ENCODE results near the gene FADS2.

DNA sequence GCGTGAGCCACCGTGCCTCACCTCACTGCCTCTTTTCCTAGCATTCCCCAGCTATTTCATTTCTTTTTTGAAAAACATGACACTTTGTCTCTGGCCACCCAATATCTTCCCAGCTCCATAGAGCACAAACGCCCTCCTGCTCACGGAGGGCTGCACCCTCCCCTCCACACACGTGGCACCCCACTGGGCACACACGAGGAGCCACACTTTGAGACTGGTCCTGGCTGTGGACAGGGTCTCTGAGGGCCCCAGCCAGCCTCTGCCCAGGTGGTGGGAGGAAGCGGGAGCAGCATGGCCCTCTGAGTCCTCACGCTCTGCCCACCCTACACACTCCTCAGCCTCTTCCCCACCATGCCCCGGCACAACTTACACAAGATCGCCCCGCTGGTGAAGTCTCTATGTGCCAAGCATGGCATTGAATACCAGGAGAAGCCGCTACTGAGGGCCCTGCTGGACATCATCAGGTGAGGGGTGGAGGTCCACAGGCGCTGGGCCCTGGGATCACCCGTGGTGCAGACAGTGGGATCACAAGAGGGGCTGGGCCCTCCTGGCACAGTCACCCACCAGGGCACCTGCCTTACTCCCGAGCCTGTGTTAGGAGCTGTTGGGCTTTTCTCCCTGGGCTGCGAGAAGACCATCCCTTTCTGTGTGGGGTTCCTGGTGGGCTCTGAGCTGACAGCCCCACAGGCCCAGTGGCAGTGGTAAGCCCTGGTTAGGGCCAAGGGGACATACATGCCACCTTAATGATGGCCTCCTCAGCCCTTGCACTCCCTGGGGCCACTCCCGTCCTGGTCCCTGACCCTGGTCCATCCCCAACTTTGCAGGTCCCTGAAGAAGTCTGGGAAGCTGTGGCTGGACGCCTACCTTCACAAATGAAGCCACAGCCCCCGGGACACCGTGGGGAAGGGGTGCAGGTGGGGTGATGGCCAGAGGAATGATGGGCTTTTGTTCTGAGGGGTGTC, 37.0 kb downstream of the FADS2 start:
- no peak for TF ChIP-seq POLR2A (IDR thresholded peaks at IDR 0.05; ENCODE audit: borderline replicate concordance, extremely low read depth, insufficient read depth, insufficient read length)
- TF ChIP-seq, protein P1, sequence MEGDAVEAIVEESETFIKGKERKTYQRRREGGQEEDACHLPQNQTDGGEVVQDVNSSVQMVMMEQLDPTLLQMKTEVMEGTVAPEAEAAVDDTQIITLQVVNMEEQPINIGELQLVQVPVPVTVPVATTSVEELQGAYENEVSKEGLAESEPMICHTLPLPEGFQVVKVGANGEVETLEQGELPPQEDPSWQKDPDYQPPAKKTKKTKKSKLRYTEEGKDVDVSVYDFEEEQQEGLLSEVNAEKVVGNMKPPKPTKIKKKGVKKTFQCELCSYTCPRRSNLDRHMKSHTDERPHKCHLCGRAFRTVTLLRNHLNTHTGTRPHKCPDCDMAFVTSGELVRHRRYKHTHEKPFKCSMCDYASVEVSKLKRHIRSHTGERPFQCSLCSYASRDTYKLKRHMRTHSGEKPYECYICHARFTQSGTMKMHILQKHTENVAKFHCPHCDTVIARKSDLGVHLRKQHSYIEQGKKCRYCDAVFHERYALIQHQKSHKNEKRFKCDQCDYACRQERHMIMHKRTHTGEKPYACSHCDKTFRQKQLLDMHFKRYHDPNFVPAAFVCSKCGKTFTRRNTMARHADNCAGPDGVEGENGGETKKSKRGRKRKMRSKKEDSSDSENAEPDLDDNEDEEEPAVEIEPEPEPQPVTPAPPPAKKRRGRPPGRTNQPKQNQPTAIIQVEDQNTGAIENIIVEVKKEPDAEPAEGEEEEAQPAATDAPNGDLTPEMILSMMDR (IDR thresholded peaks at IDR 0.05 in 2 of 3, conservative IDR thresholded peaks at IDR 0.05 in 1 of 3; ENCODE audit: borderline replicate concordance in 1 of 3, insufficient read depth in 1 of 3, low read depth in 2 of 3, low read length in 2 of 3): no peak
- TF ChIP-seq POLR2AphosphoS5 (IDR thresholded peaks at IDR 0.05; ENCODE audit: low read depth, low read length): no peak

Measured in HCT116 (cell line).